Tibial nerve (tissue), 4 donors: ENCODE measurements around the gene CIITA. TPM values are rescaled to one million over a fixed set of nuclear protein-coding genes. Genes with fewer than 3 reads are reported as not detected.

Experiments
- DNase-seq, 2 donors: peaks; one replicate each; pipeline ENCODE4 v3.0.0-alpha.2; 2019; ENCODE audit warnings: low spot score in 2 of 2
- H3K27ac ChIP-seq, 4 donors: fragments of 200-600 bp; sonication (generic) in 3 of 4; one replicate each; pipeline ENCODE4 v1.5.1; 2017 to 2019; ENCODE audit warnings: mild to moderate bottlenecking in 1 of 4
- H3K27me3 ChIP-seq, 2 donors: fragments of 200-600 bp; sonication (generic) in 1 of 2; one replicate each; pipeline versions ENCODE4 v1.5.1 to v1.6.0; 2017 to 2019
- H3K36me3 ChIP-seq, 3 donors: fragments of 200-600 bp; sonication (generic); one replicate each; pipeline ENCODE4 v1.5.1; 2018 to 2019
- H3K4me1 ChIP-seq, 4 donors: fragments of 200-600 bp; sonication (generic) in 3 of 4; one replicate each; pipeline ENCODE4 v1.5.1; 2017 to 2019
- H3K4me3 ChIP-seq, 4 donors: fragments of 200-600 bp; sonication (generic) in 3 of 4; one replicate each; pipeline ENCODE4 v1.5.1; 2017 to 2019; ENCODE audit warnings: mild to moderate bottlenecking in 1 of 4, moderate library complexity in 1 of 4
- H3K9me3 ChIP-seq, 4 donors: fragments of 200-600 bp; sonication (generic) in 3 of 4; one replicate each; pipeline ENCODE4 v1.5.1; 2017 to 2019
- CTCF ChIP-seq, 5 experiments: fragments of 200-600 bp in 3 of 5; fragments of 450-650 bp in 2 of 5; sonication (generic) in 3 of 5; IDR thresholded peaks; one replicate each; pipeline ENCODE4 v1.5.1; 2016 to 2019; ENCODE audit warnings: antibody characterized with exemption in 5 of 5, mild to moderate bottlenecking in 3 of 5, moderate library complexity in 2 of 5
- EP300 ChIP-seq, 2 donors: sonication (generic); formaldehyde crosslinking; IDR thresholded peaks; one replicate each; pipeline ENCODE4 v1.6.1; 2017; ENCODE audit warnings: antibody characterized with exemption in 2 of 2, mild to moderate bottlenecking in 1 of 2
- POLR2A ChIP-seq, 2 donors: fragments of 450-650 bp; IDR thresholded peaks; one replicate each; pipeline ENCODE4 v1.6.1; 2017; ENCODE audit warnings: antibody characterized with exemption in 2 of 2, mild to moderate bottlenecking in 2 of 2, moderate library complexity in 2 of 2
- WGBS, 2 donors: methylation state at CpG; one replicate each; pipeline ENCODE4 v1.1.5; 2018; 5-methylcytosine and 5-hydroxymethylcytosine counted together
- total RNA-seq, 4 donors: library from RNA; depleted of rRNA; stranded (reverse); fragments of >200 nt; gene quantifications; one replicate each; pipeline ENCODE4 v1.1.0, GENCODE V29; 2016

The CIITA gene
- total RNA-seq, 4 donors from 2014 or later = 7.5 to 38.7 (median 17.8) TPM

GRCh38 chr16:10868596-10869469 lies 8.2 kb upstream of the CIITA start:
- no peaks in the 10 kb centered on the region for H3K27me3 ChIP-seq
- peak overlapping the region in 1 of 4 donors; percentile 4 for H3K4me3 ChIP-seq
- H3K36me3 ChIP-seq = no peaks in the 10 kb centered on the region
- no peaks in the 10 kb centered on the region for H3K9me3 ChIP-seq
- peak overlapping the region in 3 of 4 donors; percentile 44 to 69 (median 55) for H3K27ac ChIP-seq
- TF ChIP-seq EP300 (IDR thresholded peaks at IDR 0.05) = peak in 1 of 2 donors; percentile 68
- no peak for TF ChIP-seq CTCF (IDR thresholded peaks at IDR 0.05)
- TF ChIP-seq POLR2A (IDR thresholded peaks at IDR 0.05) = peak in 1 of 2 donors; percentile 55
- peaks cover 0 to 34% (median 29%) of the 10 kb centered on the region in 4 donors for H3K4me1 ChIP-seq
- 53 to 54% methylated on average over 13 of the region's 13 CpGs for WGBS, 2 donors
- peak in 1 of 2 donors; percentile 48 for DNase-seq

- TF ChIP-seq POLR2A (IDR thresholded peaks at IDR 0.05) (no peak), CTCF (IDR thresholded peaks at IDR 0.05) (no peak), EP300 (IDR thresholded peaks at IDR 0.05) (no peak)
- Histone ChIP-seq H3K27ac (peak overlapping the region in 3 of 4 donors; percentile 17 to 71 (median 71)), H3K36me3 (no peaks in the 10 kb centered on the region), H3K4me3 (no peak overlapping the region), H3K27me3 (no peaks in the 10 kb centered on the region), H3K4me1 (peaks cover 0 to 34% (median 29%) of the 10 kb centered on the region in 4 donors), H3K9me3 (no peaks in the 10 kb centered on the region)
- 79 to 89% methylated on average over 5 of the region's 5 CpGs for WGBS, 2 donors
- no peak for DNase-seq
Measured at GRCh38 chr16:10870137-10870776, 6.7 kb upstream of the CIITA start.

- H3K36me3 ChIP-seq = no peaks in the 10 kb centered on the region
- H3K27ac ChIP-seq = peak overlapping the region in 3 of 4 donors; percentile 17 to 71 (median 71)
- H3K9me3 ChIP-seq = no peaks in the 10 kb centered on the region
- WGBS, 2 donors = 57 to 66% methylated on average over 4 to 5 of the region's 5 CpGs
- no peak for TF ChIP-seq EP300 (IDR thresholded peaks at IDR 0.05)
- TF ChIP-seq CTCF (IDR thresholded peaks at IDR 0.05) = no peak
- no peak for TF ChIP-seq POLR2A (IDR thresholded peaks at IDR 0.05)
- no peak overlapping the region for H3K4me3 ChIP-seq
- no peak for DNase-seq
- no peaks in the 10 kb centered on the region for H3K27me3 ChIP-seq
- H3K4me1 ChIP-seq = peaks cover 0 to 34% (median 28%) of the 10 kb centered on the region in 4 donors
Measured at GRCh38 chr16:10870808-10871156, 6.2 kb upstream of the CIITA start.

GRCh38 chr16:10871157-10871991 lies 5.6 kb upstream of the CIITA start:
- TF ChIP-seq EP300 (IDR thresholded peaks at IDR 0.05) = peak in 1 of 2 donors; percentile 69
- no peak for TF ChIP-seq CTCF (IDR thresholded peaks at IDR 0.05)
- Histone ChIP-seq H3K4me1 (peaks cover 0 to 34% (median 27%) of the 10 kb centered on the region in 4 donors), H3K4me3 (no peak overlapping the region), H3K27me3 (no peaks in the 10 kb centered on the region), H3K9me3 (no peaks in the 10 kb centered on the region), H3K27ac (peak overlapping the region in 3 of 4 donors; percentile 47 to 71 (median 71)), H3K36me3 (no peaks in the 10 kb centered on the region)
- 22 to 26% methylated on average over 10 of the region's 10 CpGs for WGBS, 2 donors
- DNase-seq = no peak
